Bronchial epithelial cell (primary cell): Measurements from ENCODE around the gene CNTN5. TPM values are rescaled to one million over a fixed set of nuclear protein-coding genes. Genes with fewer than 3 reads are reported as not detected.

Source experiments
- DNase-seq: peaks from one replicate; pipeline ENCODE4 v3.0.0-alpha.2; 2010; ENCODE audit warnings: low read depth
- FAIRE-seq: peaks from 2 replicates; lab custom pipeline; 2011; peaks lifted over from hg19 to GRCh38; lab: Jason Lieb, UNC
- H3K27me3 ChIP-seq: 2 replicates; pipeline ENCODE4 v1.5.1; 2011; ENCODE audit warnings: low read length; ENCODE audit not compliant: control insufficient read depth, insufficient read depth
- H3K36me3 ChIP-seq: 2 replicates; pipeline ENCODE4 v1.5.1; 2011; ENCODE audit warnings: low read length; ENCODE audit not compliant: control insufficient read depth, insufficient read depth
- H3K4me3 ChIP-seq: 2 replicates; pipeline ENCODE4 v1.5.1; 2011; ENCODE audit warnings: mild to moderate bottlenecking, low read depth, low read length, control low read depth
- total RNA-seq: library from RNA; depleted of rRNA; stranded (reverse); fragments of >200 nt; gene quantifications from 2 replicates; pipeline ENCODE4 v1.2.1, GENCODE V29; 2014
- TF ChIP-seq, protein P1 (sequence below): IDR thresholded peaks from 2 replicates; pipeline ENCODE4 v1.5.1; 2011; ENCODE audit warnings: mild to moderate bottlenecking, moderate library complexity, low read length, control low read depth, inconsistent platforms; ENCODE audit not compliant: insufficient read depth, severe bottlenecking

CNTN5 gene
- total RNA-seq, 1 donor from 2014 or later = not detected

DNA sequence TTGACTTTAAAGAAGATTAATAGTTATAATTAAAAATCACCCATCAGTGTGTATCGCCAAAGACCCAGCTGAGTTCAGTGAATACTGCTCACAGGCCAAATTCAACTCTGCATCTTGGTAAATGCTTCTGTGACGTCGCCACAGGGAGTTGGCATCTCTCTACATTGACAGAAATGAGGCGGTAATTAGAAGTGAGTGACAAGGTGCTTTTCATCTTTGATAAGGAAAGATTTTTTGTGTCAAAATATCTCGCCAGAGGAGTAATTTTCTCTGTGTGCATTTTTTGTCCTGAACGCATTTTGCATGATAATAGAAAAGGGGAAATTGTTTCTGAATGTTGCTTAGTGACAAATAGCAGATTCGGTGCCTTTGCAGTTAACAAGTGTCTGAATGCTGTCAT lies 345.8 kb downstream of the CNTN5 start:
- no peak overlapping the region for H3K4me3 ChIP-seq
- DNase-seq = no peak
- no peaks in the 10 kb centered on the region for H3K36me3 ChIP-seq
- no peaks in the 10 kb centered on the region for H3K27me3 ChIP-seq
- TF ChIP-seq, protein P1, sequence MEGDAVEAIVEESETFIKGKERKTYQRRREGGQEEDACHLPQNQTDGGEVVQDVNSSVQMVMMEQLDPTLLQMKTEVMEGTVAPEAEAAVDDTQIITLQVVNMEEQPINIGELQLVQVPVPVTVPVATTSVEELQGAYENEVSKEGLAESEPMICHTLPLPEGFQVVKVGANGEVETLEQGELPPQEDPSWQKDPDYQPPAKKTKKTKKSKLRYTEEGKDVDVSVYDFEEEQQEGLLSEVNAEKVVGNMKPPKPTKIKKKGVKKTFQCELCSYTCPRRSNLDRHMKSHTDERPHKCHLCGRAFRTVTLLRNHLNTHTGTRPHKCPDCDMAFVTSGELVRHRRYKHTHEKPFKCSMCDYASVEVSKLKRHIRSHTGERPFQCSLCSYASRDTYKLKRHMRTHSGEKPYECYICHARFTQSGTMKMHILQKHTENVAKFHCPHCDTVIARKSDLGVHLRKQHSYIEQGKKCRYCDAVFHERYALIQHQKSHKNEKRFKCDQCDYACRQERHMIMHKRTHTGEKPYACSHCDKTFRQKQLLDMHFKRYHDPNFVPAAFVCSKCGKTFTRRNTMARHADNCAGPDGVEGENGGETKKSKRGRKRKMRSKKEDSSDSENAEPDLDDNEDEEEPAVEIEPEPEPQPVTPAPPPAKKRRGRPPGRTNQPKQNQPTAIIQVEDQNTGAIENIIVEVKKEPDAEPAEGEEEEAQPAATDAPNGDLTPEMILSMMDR = no peak
- no peak for FAIRE-seq

DNA sequence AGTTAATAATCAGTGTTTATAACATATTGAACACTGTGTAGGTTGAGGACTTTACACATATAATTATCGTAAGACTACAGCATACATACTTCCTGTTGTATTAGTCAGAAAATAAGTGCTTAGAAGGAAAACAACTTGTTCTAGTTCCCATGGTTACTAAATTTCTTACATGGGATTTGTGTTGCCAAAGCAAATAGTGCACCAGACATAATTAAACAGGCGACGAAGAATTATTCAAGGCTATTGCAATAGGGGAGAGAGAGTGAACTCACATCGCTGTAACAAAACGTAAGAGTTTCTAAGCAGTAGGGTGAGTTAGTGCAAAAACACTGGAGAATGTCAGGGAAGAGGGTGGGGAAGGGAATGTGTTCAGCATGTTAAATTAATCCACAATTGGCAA lies 347.8 kb downstream of the CNTN5 start:
- TF ChIP-seq, protein P1 = no peak
- no peaks in the 10 kb centered on the region for H3K36me3 ChIP-seq
- H3K27me3 ChIP-seq = no peaks in the 10 kb centered on the region
- H3K4me3 ChIP-seq = no peak overlapping the region
- DNase-seq (peak; percentile 41), FAIRE-seq (no peak)

DNA sequence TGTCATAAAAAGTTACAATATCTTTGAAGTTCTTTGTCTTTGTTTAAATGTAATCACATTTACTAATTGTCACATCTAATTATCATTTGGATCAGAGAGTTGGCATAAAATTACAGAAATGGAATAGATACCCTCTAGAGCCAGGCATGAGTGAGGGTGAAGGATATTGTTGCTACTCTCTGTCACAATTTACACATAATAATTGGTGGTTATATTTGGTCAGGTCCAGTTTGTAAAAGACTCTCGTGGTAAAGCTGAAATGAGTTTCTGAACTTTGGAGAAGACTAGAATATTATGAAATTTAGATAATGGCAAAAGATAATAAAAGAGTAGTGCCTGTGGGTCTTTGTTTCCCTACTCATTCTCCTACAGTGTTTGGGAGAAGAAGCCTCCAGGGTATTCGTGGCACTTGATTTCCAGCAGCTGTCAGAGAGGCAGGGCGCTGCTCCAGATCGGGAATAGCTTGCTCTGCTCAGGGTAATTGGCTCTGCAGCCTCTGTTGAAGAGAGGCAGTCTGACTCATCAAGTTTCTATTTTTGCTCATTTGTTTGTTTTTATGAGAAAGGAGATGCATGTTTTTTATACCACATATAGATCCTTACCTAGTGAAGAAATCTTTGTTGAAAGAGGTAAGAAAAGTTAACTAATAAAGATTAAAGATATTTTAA lies 349.9 kb downstream of the CNTN5 start:
- Histone ChIP-seq H3K4me3 (no peak overlapping the region), H3K36me3 (no peaks in the 10 kb centered on the region), H3K27me3 (no peaks in the 10 kb centered on the region)
- DNase-seq = peak; percentile 39
- TF ChIP-seq, protein P1 = no peak
- no peak for FAIRE-seq

DNA sequence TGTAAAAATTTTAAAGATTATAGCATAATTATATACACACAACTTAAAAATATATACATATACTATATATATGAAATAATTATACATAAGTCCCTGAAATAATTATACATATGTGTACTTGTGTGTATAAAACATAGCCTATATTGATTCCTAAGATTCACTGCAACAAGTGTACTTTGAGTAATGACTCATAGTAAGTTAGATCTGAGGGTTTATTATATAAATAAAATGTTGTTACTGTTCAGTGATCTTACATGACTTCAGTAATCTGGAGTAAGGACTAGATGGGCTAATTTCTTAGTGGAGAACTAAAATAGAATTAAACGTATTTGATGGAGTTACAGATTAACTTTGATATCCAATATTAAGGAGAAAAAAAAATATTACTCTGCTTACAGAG lies 350.5 kb downstream of the CNTN5 start:
- no peak for FAIRE-seq
- TF ChIP-seq, protein P1 = no peak
- no peaks in the 10 kb centered on the region for H3K36me3 ChIP-seq

DNA sequence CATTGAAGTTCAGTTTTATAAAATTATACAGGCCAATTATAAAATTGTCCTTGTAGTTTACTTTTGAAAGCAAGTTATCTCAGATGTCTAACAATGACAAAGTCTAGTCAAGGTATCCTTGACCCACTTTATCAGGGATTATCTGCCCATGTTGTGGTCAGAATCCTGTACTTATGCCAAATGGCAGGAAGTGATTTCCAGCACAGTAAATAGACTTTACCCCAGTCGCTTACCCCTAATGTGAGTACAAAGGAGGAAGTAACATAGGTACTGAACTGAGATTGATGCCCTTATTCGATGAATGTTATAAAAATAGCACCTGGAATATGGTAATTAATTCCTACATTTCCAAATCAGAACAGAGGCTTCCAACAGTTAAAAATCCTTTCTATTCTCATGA lies 355.7 kb downstream of the CNTN5 start:
- Histone ChIP-seq H3K27me3 (no peaks in the 10 kb centered on the region), H3K36me3 (no peaks in the 10 kb centered on the region), H3K4me3 (no peak overlapping the region)
- DNase-seq (no peak), FAIRE-seq (no peak)
- TF ChIP-seq, protein P1 = no peak

More for the DNA sequence above, 350.5 kb downstream of the CNTN5 start:
- peak; percentile 1 for DNase-seq
- H3K27me3 ChIP-seq = no peaks in the 10 kb centered on the region
- no peak overlapping the region for H3K4me3 ChIP-seq
